Placental pericyte (primary cell): ENCODE measurements around the gene AVL9. TPM values are rescaled to one million over a fixed set of nuclear protein-coding genes. Genes with fewer than 3 reads are reported as not detected.

Source experiments
- total RNA-seq: library from RNA; depleted of rRNA; stranded (reverse); fragments of >200 nt; gene quantifications from 2 replicates; pipeline ENCODE4 v1.2.3, GENCODE V29; 2012

AVL9 gene
- 38.9 and 48.1 TPM in 2 replicates for total RNA-seq

DNA sequence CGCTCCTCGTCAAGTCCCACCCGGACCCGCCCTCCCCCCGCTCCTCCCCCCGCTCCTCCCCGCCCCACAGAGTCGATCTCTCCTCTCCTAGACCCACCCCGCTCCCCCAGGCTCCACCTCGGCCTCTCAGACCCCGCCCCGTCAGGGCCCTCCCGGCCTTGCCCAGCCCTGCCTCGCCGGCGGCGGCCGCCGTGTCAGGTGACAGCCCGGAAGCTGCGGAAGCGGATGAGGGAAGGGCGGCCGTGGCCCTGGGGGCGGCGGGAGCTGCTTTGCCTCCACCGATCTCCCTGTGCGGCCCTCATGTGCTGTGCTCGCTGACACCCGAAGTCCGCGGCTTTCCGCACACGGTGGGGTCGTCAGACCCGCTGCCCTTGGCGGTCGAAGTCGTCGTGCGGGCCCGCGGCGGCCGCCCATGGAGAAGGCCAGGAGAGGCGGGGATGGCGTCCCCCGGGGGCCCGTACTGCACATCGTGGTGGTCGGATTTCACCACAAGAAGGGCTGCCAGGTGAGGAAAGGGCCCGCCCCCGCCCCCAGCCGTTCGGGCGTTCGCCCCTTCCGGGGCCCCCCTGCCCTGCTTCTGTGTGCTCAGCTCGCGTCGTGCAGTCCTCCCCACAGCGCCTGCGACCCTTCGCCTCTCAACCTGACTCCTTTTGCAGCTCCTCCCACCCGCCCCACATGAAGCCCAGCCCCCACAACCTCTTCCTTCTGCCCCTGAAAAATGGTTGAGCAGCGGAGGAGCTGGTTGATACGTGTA, at the start of gene AVL9:
TSS of gene AVL9 (plus strand) at position 192 of the 754 bp plus-strand sequence. CDS start at position 413, 221 bp downstream.

GRCh38 chr7:32490127-32490796, 5.0 kb upstream of the AVL9 start, which contains the start of gene LSM5:
Gene LSM5 (minus strand): TSS chr7:32490380. CDS start chr7:32490365, 15 bp downstream.

Other genes with a start within 250 kb of the AVL9 start
- gene LSM5, start 5.1 kb upstream of the AVL9 start, total RNA-seq: 8.5 and 20.8 TPM in 2 replicates